GM18520 (cell line): ENCODE results near the gene SERPINE3.

Experiments used
- ATAC-seq: cut with Tn5 transposase; IDR thresholded peaks from one replicate; pipeline ENCODE4 v1.9.1; 2021; ENCODE audit not compliant: unreplicated experiment

The SERPINE3 gene

DNA sequence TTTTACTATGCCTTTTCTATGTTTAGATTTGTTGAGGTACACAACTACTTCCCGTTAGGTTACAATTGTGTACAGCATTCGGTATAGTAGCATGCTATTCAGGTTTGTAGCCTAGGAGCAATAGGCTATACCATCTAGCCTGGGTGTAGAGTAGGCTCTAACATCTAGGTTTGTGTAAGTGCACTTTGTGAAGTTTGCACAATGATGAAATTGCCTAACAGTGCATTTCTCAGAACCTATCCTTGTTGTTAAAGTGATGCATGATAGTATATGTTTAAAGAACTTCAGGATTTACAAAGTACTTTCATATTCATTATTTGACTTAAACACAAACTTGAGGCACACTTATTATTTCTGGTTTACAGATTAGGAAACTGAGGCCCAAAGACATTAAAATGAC is 11.5 kb upstream of the SERPINE3 start:
- ATAC-seq, result no peak

DNA sequence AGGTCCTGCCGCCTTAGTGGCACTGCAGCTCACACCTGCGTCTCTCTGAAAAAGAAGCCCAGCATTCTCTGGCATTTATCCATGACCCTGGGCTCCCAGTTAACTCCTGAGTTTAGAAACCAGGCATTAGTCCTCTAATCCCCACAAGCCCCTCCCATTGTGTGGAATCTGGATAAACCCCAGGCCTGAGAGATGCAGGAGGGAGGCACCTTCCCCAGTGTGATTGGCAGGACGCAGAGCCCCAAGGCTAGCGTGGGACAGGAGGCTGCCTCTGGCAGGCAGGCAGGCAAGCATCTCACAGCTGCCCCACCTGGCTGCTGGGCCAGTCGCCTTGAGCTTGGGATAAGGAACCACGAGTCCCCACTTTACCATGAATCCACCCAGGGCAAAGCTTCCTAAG is 11.0 kb upstream of the SERPINE3 start:
- ATAC-seq, result no peak

DNA sequence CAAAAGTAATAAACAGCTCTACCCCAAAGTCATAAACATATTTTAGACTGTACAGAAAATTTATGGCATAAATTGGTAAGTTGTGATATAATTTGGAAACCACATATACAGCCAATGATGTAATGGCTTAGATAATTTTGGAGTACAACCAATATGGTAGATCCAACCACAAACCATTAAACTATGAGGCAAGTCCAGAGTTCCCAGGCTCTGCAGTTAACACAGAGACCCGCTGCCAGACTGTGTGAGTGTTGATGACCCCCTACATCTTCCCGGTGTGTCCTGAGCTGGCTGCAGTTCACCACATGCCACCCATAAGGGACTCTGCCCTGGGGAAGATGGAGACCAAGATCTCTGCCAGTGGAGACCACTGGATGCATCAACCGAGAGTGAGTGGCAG is 9.9 kb upstream of the SERPINE3 start:
- no peak for ATAC-seq

- ATAC-seq, result no peak
Observed at GRCh38 chr13:51330791-51331190, 8.7 kb upstream of the SERPINE3 start.

DNA sequence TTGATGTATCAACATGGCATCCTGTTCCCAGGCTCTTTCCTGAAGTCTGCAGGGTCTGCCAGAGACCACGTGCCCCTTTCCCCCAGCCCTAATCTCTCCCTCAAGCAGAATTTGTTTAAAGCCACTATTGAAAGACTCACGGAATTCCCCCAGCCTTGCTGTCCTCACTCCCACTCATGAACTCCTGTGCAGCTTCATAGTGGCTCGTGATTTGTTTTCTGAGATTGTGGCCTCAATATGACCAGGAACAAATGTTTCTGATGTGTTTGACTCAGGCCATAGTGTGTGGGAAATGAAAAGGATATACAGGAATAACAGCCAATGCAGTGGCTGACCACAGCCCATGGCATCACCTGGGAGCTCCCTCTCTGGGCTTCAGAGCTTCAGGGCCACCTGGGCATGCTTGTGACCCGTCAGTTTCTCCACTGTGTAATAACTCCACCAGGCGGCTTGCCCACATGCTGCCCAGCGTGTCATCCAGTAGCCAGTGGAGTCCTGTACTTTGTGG is 8.1 kb upstream of the SERPINE3 start:
- peak; percentile 34 for ATAC-seq

- no peak for ATAC-seq
Observed at GRCh38 chr13:51332566-51333361, 6.7 kb upstream of the SERPINE3 start.

GRCh38 chr13:51333421-51333820 is 6.1 kb upstream of the SERPINE3 start:
- no peak for ATAC-seq

- ATAC-seq, result no peak
Observed at GRCh38 chr13:51333826-51334225, 5.7 kb upstream of the SERPINE3 start.

- ATAC-seq, result no peak
Observed at GRCh38 chr13:51336746-51337145, 2.7 kb upstream of the SERPINE3 start.

GRCh38 chr13:51339952-51340732 is 651 bp downstream of the SERPINE3 start:
- no peak for ATAC-seq

DNA sequence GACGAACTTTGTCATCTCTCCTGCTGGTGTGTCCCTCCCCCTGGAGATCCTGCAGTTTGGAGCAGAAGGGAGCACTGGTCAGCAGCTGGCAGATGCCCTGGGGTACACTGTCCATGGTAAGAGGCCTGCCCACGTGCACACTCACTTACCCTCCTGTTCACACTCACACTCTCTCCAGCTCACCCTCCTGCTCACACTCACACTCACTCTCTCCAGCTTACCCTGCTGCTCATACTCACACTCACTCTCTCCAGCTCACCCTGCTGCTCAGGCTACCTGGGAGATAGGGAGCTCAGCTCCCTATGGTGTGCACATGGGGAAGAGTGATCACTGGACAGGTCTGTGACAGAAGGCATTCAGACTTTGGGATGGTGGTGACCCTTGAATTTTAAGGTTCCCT is 1.7 kb downstream of the SERPINE3 start:
- ATAC-seq, result no peak

DNA sequence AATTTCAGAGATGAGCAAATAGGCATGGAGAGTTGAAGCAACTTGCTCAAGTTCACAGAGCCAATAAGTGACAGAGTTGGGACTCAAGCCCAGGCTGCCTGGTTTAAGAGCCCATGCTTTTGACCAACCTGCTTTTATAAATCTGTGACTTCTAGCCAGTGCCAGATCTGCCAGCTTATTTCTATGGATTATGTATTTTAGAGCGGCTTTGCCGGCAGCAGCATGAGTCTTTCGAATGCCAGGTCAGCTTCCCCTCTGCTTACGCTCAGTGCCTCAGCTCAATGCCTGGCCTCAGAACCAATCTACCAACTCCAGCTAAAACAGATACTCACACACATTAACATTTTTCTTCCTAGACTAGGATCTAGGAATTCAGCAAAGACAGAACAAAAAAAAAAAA is 2.3 kb downstream of the SERPINE3 start:
- no peak for ATAC-seq

DNA sequence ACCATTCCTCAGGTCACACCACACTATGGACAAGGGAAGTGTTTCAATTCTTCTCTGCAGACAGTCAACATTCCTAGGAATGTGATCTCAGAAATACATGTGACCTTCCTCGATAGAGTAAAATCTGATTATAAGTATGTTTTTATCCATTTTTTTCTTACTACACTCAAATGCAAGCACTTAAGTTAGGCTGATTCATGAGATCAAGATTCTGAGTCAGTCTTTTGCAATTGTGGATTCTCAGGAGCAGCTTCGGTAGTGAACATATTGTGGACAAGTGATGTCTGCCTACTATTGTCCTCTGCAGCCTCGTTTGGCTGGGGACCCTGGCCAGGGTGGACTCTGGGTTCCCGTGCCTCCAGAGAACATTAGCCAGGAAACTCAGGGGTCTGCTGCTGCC is 3.2 kb downstream of the SERPINE3 start:
- ATAC-seq, result no peak

- no peak for ATAC-seq
Observed at GRCh38 chr13:51343475-51343874, 4.0 kb downstream of the SERPINE3 start.

GRCh38 chr13:51346397-51346796 is 6.9 kb downstream of the SERPINE3 start:
- ATAC-seq, result no peak

- no peak for ATAC-seq
Observed at GRCh38 chr13:51347099-51347498, 7.6 kb downstream of the SERPINE3 start.

DNA sequence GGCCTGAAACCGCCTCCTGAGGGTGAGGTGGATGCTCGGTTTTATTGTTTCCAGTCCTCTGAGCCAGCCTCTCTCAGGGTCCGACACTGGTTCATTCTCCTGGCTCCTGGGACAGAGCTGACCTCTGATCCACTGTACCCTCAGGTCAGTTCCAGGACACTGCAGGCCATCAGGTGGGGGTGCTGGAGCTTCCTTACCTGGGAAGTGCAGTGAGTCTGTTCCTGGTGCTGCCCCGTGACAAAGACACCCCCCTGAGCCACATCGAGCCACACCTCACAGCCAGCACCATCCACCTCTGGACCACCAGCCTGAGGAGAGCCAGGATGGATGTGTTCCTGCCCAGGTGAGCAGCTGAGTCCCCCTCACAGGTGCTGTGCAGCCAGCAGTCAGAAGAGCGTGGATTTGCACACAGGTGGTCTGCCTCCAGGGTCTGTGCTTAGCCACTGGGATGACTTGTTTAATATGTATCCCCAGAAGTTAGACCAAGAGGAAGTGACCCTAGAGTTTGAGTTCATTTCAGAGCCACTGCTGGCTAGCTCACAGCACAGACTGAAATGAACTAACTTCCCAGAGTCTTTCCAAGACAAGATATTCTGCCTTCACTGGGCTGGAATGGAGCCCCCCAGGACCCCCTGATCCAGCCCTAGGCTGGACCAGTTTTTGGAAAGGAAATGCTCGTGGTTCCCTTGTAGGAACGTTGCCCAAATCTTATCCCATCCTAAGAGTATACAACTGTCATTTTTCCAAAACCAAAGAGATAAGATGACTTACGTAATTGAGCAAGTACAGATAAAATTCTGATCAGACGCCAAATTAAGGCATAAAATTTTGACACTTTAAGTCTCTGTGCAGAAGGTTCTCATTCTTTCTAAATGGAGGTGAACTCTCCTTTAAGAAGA is 8.8 kb downstream of the SERPINE3 start:
- no peak for ATAC-seq

- no peak for ATAC-seq
Observed at GRCh38 chr13:51349016-51349415, 9.5 kb downstream of the SERPINE3 start.

- ATAC-seq, result no peak
Observed at GRCh38 chr13:51355217-51355616, 15.7 kb downstream of the SERPINE3 start.

GRCh38 chr13:51357928-51358595 is 18.6 kb downstream of the SERPINE3 start:
- ATAC-seq, result no peak

GRCh38 chr13:51359352-51359751 is 19.9 kb downstream of the SERPINE3 start:
- ATAC-seq, result no peak
